Measurements from ENCODE around the gene ACTMAP.

The ACTMAP gene

GRCh38 chr19:40776932-40777644, 26.8 kb upstream of the ACTMAP start (continued):
- TF ChIP-seq MEIS1 (CRISPR knock-in tag; IDR thresholded peaks at IDR 0.05; ENCODE audit: borderline replicate concordance) (no peak), PBX3 (CRISPR knock-in tag; IDR thresholded peaks at IDR 0.05) (no peak), ELK4 (IDR thresholded peaks at IDR 0.05; ENCODE audit: borderline replicate concordance, low read depth, low read length) (no peak), CTCF (tag by site-specific recombination; IDR thresholded peaks at IDR 0.05) (no peak), ZNF214 (tag by site-specific recombination; IDR thresholded peaks at IDR 0.05; ENCODE audit: borderline replicate concordance) (no peak), ZNF354C (tag by site-specific recombination; IDR thresholded peaks at IDR 0.05; ENCODE audit: borderline replicate concordance, low read depth) (no peak), INSM2 (tag by site-specific recombination; IDR thresholded peaks at IDR 0.05) (no peak), ZNF501 (tag by site-specific recombination; IDR thresholded peaks at IDR 0.05) (no peak), SP2 (tag by site-specific recombination; IDR thresholded peaks at IDR 0.05) (no peak), ZNF266 (tag by site-specific recombination; IDR thresholded peaks at IDR 0.05; ENCODE audit: low read depth) (no peak), ZNF324 (tag by site-specific recombination; IDR thresholded peaks at IDR 0.05) (0 out of 2 replicates have a peak, but pooled peaks have one; percentile 58), SCRT2 (tag by site-specific recombination; IDR thresholded peaks at IDR 0.05) (no peak), ZNF114 (tag by site-specific recombination; IDR thresholded peaks at IDR 0.05) (no peak), ZNF530 (tag by site-specific recombination; IDR thresholded peaks at IDR 0.05; ENCODE audit: low read depth) (no peak), ZNF221 (tag by site-specific recombination; IDR thresholded peaks at IDR 0.05; ENCODE audit: borderline replicate concordance) (no peak), ZNF239 (tag by site-specific recombination; IDR thresholded peaks at IDR 0.05) (no peak), ZNF692 (tag by site-specific recombination; IDR thresholded peaks at IDR 0.05) (no peak), ZNF449 (tag by site-specific recombination; IDR thresholded peaks at IDR 0.05) (peak; percentile 23; the same call in 1 of the 2 replicates), ZNF473 (tag by site-specific recombination; IDR thresholded peaks at IDR 0.05) (no peak), ZNF623 (tag by site-specific recombination; IDR thresholded peaks at IDR 0.05) (no peak), HOXD13 (CRISPR knock-in tag; IDR thresholded peaks at IDR 0.05; ENCODE audit: borderline replicate concordance) (no peak), ZNF121 (tag by site-specific recombination; IDR thresholded peaks at IDR 0.05) (peak; percentile 21; the same call in 1 of the 2 replicates), ZBTB21 (tag by site-specific recombination; IDR thresholded peaks at IDR 0.05) (no peak), ZSCAN5A (tag by site-specific recombination; IDR thresholded peaks at IDR 0.05) (0 out of 2 replicates have a peak, but pooled peaks have one; percentile 28), ZNF792 (tag by site-specific recombination; IDR thresholded peaks at IDR 0.05) (peak; percentile 64; the same call in 1 of the 2 replicates), ZNF146 (tag by site-specific recombination; IDR thresholded peaks at IDR 0.05) (no peak), BCL11B (tag by site-specific recombination; IDR thresholded peaks at IDR 0.05; ENCODE audit: low read depth) (no peak), TRIM28 (IDR thresholded peaks at IDR 0.05; ENCODE audit: borderline replicate concordance, low read length) (no peak)
